ENCODE results near the gene HSD11B1L.

Gene HSD11B1L

DNA sequence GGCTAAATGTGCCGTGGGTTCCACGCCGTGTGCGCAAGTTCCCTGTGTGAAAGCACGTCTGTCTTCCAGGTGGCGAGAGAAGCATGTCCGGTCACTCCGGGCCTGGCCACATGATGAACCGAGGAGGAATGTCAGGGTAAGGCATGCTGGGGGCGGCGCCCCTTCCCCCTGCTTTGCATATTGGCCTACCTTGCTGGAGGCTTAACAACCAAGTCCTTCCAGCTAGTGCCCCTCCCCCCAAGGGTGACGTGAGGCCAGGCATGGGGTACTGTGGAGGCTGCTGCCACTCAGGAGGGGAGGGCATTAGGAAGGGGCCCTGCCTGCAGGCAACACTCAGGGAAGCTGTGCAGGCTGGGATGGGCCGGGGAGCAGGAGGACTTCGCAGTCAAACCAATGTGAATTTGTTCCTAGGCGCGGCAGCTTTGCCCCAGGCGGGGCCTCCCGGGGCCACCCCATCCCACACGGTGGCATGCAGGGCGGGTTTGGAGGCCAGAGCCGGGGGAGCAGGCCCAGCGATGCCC lies 13.0 kb upstream of the HSD11B1L start:
- DNase-seq: no peak

- no peak for DNase-seq
These were observed 11.6 kb upstream of the HSD11B1L start for GRCh38 chr19:5669212-5669611.

- DNase-seq: no peak
These were observed 9.2 kb upstream of the HSD11B1L start for GRCh38 chr19:5671600-5671999.

GRCh38 chr19:5672708-5673459 lies 7.9 kb upstream of the HSD11B1L start:
- DNase-seq: no peak

DNA sequence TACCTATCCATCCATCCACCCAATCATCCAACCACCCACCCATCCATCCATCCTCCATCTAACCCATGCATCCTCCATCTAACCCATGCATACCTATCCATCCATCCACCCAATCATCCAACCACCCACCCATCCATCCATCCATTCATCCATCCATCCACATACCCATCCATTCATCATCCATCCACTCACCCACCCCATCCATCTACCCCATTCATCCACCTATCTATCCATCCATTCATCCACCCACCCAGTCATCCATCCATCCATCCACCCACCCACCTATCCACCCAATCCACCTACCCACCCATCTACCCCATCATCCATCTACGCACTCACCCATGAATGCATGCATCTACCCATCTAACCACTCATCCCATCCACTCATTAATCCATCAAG lies 7.1 kb upstream of the HSD11B1L start:
- no peak for DNase-seq

- DNase-seq: no peak
These were observed 6.1 kb upstream of the HSD11B1L start for GRCh38 chr19:5674714-5675113.

DNA sequence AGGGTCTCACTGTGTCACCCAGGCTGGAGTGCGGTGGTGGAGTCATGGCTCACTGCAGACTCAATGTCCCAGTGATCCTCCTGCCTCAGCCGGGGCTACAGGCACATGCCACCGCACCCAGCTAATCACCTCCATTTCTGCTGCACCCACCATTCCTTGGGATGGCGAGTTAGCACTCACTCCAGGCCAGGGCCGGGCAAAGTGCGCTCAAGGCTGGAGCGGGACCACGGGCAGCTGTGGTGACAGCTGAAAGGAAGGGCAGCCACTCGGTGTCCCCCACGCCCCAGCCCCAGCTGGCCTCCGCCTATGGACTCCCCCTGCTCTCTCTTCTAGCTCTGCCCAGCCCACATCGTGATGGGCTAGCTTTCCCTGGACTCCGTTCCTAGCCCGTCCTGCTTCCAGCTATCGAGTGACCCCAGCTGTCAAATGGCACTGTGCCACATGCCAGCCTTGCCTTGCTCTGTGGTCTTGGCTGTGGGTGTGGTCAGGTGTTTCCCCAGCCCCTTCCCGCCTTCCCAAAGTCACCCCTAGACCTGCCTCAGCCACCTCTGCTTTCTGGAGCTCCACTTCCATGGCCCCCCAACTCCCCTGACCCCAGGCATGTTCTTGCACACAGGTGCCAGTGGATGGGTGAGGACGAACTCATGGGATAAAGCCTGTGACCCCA lies 4.6 kb upstream of the HSD11B1L start:
- no peak for DNase-seq

- no peak for DNase-seq
These were observed 4.1 kb upstream of the HSD11B1L start for GRCh38 chr19:5676772-5677105.

- no peak for DNase-seq
These were observed 3.7 kb upstream of the HSD11B1L start for GRCh38 chr19:5677136-5677535.

GRCh38 chr19:5677580-5677979 lies 3.2 kb upstream of the HSD11B1L start:
- DNase-seq: no peak

DNA sequence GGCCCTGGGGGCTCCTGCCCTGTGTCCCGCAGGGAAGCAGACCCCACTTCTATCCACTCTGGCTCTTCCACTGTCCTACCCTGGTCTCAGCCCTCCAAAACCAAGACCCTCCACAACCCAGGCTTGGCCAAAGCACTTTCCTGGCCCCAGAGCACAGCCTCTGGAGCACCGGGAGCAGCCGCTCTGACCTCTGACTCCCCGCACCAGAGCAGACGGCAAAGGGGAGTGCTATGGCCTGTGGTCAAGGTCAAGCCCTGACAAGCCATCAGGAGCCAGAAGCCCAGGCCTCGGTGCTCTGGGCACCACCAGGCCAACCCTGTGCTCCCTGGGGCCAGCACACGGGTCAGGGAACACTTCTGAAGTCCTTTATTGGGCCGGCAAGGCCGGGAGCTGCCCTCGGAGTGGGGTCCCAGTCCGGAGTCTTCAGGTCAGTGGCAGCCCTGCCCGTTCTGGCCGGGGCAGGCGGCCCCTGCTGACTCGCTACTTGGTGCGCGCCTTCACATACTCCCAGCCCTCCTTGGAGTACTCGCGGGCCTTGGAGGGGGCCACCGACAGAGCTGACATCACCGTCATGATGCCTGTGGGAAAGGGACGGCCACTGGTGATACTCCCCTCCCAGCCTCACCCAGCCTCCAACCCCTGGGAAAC lies 2.6 kb upstream of the HSD11B1L start:
- no peak for DNase-seq

- no peak for DNase-seq
These were observed 1.3 kb upstream of the HSD11B1L start for GRCh38 chr19:5679289-5680083.

DNA sequence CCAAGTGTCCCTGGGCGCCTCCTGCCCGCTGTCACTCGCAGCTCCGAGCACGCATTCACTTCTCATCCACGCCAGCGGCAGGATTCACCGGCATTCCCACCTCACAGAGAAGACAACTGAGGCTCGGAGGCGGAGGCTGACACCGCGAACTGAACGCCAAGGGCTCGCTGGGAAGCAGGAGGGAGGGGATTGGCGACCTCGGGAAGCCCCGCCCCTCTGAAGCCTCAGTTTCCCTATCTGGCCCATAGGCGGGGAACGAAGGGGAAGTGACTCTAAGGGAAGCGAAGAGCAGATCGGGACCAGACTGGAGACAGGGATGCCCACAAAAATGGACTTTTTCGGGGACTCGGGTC lies 767 bp upstream of the HSD11B1L start:
- peak; percentile 40 for DNase-seq

GRCh38 chr19:5681391-5682106 lies 722 bp downstream of the HSD11B1L start:
- DNase-seq: no peak

DNA sequence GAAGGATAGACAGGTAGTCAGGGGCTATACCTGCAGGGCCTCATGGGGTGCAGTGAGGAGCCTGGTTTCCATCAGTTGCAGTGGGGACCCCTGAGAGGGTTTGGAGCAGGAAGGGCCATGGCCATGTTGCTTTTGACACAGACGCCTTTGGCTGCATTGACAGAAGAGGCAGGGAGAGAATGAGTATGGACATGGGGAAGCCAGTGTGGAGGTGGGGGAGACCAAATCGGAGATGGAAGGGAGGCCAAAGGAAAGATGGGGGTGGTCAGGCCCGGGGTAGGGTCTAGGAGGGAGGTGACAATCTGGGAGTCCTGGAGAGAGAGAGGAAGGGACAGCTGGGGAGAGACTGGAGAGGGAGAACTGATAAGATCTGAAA lies 1.3 kb downstream of the HSD11B1L start:
- DNase-seq: no peak

- no peak for DNase-seq
These were observed 2.5 kb downstream of the HSD11B1L start for GRCh38 chr19:5683177-5683886.

DNA sequence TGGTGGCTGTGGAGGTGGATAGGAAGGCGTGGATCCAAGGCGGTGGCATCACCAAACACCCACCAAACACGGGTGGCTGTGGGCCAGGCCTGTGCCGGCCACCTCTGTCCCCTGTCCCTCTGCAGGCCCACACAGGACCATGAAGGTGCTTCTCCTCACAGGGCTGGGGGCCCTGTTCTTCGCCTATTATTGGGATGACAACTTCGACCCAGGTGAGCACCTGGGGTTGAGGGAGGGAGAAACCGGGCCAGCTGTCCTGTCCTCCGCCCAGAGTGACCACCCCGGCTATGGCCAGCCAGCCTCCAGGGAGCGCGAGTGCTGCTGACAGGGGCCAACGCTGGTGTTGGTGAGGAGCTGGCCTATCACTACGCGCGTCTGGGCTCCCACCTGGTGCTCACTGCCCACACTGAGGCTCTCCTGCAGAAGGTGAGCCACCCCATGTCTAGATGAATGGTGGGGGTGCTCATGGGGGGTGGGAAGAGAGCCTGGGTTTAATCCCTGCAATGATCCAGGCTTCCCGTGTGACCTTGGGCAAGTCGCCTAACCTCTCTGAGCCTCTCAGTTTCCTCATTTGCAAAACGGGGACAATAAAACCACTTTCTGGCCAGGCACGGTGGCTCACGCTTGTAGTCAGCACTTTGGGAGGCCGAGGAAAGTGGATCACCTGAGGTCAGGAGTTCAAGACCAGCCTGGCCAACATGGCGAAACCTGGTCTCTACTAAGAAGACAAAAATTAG lies 4.0 kb downstream of the HSD11B1L start:
- no peak for DNase-seq

GRCh38 chr19:5686326-5686646 lies 5.5 kb downstream of the HSD11B1L start:
- no peak for DNase-seq

DNA sequence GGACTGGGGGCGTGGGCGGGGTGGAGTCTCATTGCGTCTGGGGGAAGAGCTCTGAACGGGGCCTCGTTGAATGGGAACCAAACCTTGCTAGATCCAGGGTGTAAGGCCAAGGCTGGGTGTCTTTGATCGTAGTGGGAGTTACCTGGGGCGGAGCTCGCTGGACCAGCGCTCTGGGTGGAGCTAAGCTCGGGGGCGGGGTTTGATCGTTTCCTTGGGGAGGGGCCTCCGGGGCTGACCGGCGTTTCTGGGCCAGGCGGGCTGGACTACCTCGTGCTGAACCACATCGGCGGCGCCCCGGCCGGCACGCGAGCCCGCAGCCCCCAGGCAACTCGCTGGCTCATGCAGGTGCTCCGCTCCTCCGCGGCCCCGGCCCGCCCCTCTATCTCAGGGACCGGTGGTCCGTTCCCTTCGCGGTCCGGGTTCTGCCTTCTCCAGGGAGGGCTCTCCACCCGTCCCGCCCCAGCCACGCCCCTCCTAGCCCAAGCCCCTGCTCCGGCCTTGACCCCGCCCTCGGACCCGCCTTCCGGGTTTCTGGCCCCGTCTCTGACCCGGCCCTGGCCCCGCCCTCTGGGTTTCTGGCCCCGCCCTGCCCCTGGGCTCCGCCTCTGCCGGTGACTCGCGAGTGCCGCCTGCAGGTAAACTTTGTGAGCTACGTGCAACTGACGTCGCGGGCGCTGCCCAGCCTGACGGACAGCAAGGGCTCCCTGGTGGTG lies 6.0 kb downstream of the HSD11B1L start:
- DNase-seq: peak; percentile 99

DNA sequence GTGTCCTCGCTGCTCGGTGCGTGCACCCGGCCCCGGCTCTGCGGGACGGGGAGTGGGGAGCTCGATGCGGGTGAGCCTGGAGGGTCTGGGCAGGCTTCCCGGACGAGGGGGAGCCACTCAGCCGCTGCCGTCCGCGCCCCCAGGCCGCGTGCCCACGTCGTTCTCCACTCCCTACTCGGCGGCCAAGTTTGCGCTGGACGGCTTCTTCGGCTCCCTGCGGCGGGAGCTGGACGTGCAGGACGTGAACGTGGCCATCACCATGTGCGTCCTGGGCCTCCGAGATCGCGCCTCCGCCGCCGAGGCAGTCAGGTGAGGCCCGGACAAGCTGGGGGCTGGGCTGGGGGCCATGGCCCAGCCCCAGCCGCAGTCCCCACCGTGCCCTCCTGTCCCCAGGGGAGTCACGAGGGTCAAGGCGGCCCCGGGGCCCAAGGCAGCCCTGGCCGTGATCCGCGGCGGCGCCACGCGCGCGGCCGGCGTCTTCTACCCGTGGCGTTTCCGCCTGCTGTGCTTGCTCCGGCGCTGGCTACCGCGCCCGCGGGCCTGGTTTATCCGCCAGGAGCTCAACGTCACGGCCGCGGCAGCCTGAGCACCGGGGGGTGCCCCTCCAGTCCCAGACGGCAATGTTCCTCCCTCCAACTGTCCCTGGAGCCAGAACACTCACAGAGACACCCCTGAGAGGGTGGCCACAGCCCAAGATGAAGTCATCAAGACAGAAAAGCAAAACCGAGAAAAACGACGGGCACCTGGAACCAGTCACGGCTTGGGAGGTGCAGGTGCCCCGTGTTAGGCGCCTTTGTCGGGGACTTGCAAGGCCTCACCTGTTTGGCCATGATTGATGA lies 6.8 kb downstream of the HSD11B1L start:
- DNase-seq: no peak

Measured in hematopoietic multipotent progenitor cell treated with erythropoietin and hydrocortisone succinate and interleukin-3 and kit ligand, for 4 days (in vitro differentiated cells).